T-cell (primary cell): Measurements from ENCODE around the gene KRTAP4-6. TPM values are rescaled to one million over a fixed set of nuclear protein-coding genes. Genes with fewer than 3 reads are reported as not detected.
"Not testable (repeated sequence)": the region's sequence is repeated elsewhere in the genome, so short reads cannot be mapped to it uniquely, and the experiment has no call there.

Experiments used
- ATAC-seq, 4 experiments: fragments of 200-7000 bp in 3 of 4; fragments of 150-1000 bp in 1 of 4; cut with Tn5 transposase; replicated peaks in 1 of 4; 1 replicate in 3 of 4; 2 replicates in 1 of 4; pipeline ENCODE4 v1.10.0; 2021; ENCODE audit warnings: moderate library complexity in 3 of 4, mild to moderate bottlenecking in 2 of 4, moderate number of reproducible peaks in 1 of 4
- CTCF ChIA-PET, 2 donors: fragments of 300-600 bp; sonication (Branson Sonifier 250); formaldehyde crosslinking; loops; one replicate each; lab custom pipeline; 2022; ENCODE audit warnings: antibody characterized with exemption in 2 of 2; lab: Charles Lee
- POLR2A ChIA-PET, 2 donors: fragments of 300-600 bp; sonication (Branson Sonifier 250); formaldehyde crosslinking; loops; one replicate each; lab custom pipeline; 2022; ENCODE audit warnings: antibody characterized with exemption in 2 of 2; lab: Charles Lee
- DNase-seq, 35 experiments: peaks; one replicate each; pipeline versions ENCODE4 v3.0.0 to v3.0.0-alpha.2; 2013 to 2023
- H3K27ac ChIP-seq: one replicate; pipeline ENCODE4 v1.5.1; 2013; ENCODE audit warnings: low read length
- H3K27me3 ChIP-seq, 2 experiments: replicated peaks in 1 of 2; 1 replicate in 1 of 2; 2 replicates in 1 of 2; pipeline versions ENCODE4 v1.6.1 to v1.7.0; 2013; ENCODE audit warnings: low read length in 1 of 2, mixed read lengths in 1 of 2; ENCODE audit not compliant: control insufficient read depth in 2 of 2, insufficient read depth in 2 of 2; ENCODE audit errors: extremely low read depth in 1 of 2
- H3K36me3 ChIP-seq, 2 donors: 1 replicate in 1 of 2; 2 replicates in 1 of 2; pipeline versions ENCODE4 v1.6.1 to v1.7.0; 2013; ENCODE audit warnings: low read length in 1 of 2; ENCODE audit not compliant: control insufficient read depth in 2 of 2, insufficient read depth in 1 of 2; ENCODE audit errors: extremely low read depth in 1 of 2
- H3K4me1 ChIP-seq, 2 experiments: 1 replicate in 1 of 2; 2 replicates in 1 of 2; pipeline versions ENCODE4 v1.6.1 to v1.7.0; 2013; ENCODE audit warnings: low read length in 2 of 2, mixed read lengths in 1 of 2; ENCODE audit not compliant: insufficient read depth in 2 of 2, control insufficient read depth in 1 of 2; ENCODE audit errors: extremely low read depth in 1 of 2
- H3K4me3 ChIP-seq, 2 donors: 1 replicate in 1 of 2; 2 replicates in 1 of 2; pipeline versions ENCODE4 v1.5.1 to v1.7.0; 2013; ENCODE audit warnings: mild to moderate bottlenecking in 2 of 2, low read length in 1 of 2, moderate library complexity in 1 of 2; ENCODE audit not compliant: control insufficient read depth in 1 of 2; ENCODE audit errors: extremely low read depth in 1 of 2
- H3K9me3 ChIP-seq: 2 replicates; pipeline ENCODE4 v1.7.0; 2013
- H3K27ac Mint-ChIP-seq, 2 donors: one replicate each; pipeline ENCODE4 v1.8.0; 2020 to 2021; ENCODE audit warnings: mild to moderate bottlenecking in 2 of 2, mixed read lengths in 2 of 2
- H3K27me3 Mint-ChIP-seq, 2 donors: one replicate each; pipeline ENCODE4 v1.8.0; 2021 to 2022; ENCODE audit warnings: mixed read lengths in 2 of 2
- H3K36me3 Mint-ChIP-seq: one replicate; pipeline ENCODE4 v1.8.0; 2021; ENCODE audit warnings: mixed read lengths
- H3K4me1 Mint-ChIP-seq, 3 donors: one replicate each; pipeline ENCODE4 v1.8.0; 2020 to 2022; ENCODE audit warnings: mixed read lengths in 3 of 3, mild to moderate bottlenecking in 1 of 3
- H3K4me3 Mint-ChIP-seq, 3 donors: one replicate each; pipeline ENCODE4 v1.8.0; 2020 to 2022; ENCODE audit warnings: mild to moderate bottlenecking in 3 of 3, mixed read lengths in 3 of 3, moderate library complexity in 3 of 3
- H3K9me3 Mint-ChIP-seq, 3 donors: one replicate each; pipeline ENCODE4 v1.8.0; 2020 to 2022; ENCODE audit warnings: mixed read lengths in 3 of 3
- WGBS: methylation state at CpG from one replicate; pipeline ENCODE4 v1.1.5; 2013; ENCODE audit warnings: missing lambda C conversion rate; ENCODE audit not compliant: insufficient coverage; 5-methylcytosine and 5-hydroxymethylcytosine counted together
- total RNA-seq, 35 experiments: library from RNA in 6 of 35; stranded (reverse) in 6 of 35; fragments of 120-200 nt in 1 of 35; gene quantifications; one replicate each; pipeline versions ENCODE4 v1.2.1 to v1.2.4 and lab custom pipeline; 2013 to 2026

KRTAP4-6 gene
- total RNA-seq (not detected), total RNA-seq (lab: John Stamatoyannopoulos, UW) (0 to 0.06 (median 0) reads per million in 29 experiments)
- not detected for total RNA-seq (2013)

DNA sequence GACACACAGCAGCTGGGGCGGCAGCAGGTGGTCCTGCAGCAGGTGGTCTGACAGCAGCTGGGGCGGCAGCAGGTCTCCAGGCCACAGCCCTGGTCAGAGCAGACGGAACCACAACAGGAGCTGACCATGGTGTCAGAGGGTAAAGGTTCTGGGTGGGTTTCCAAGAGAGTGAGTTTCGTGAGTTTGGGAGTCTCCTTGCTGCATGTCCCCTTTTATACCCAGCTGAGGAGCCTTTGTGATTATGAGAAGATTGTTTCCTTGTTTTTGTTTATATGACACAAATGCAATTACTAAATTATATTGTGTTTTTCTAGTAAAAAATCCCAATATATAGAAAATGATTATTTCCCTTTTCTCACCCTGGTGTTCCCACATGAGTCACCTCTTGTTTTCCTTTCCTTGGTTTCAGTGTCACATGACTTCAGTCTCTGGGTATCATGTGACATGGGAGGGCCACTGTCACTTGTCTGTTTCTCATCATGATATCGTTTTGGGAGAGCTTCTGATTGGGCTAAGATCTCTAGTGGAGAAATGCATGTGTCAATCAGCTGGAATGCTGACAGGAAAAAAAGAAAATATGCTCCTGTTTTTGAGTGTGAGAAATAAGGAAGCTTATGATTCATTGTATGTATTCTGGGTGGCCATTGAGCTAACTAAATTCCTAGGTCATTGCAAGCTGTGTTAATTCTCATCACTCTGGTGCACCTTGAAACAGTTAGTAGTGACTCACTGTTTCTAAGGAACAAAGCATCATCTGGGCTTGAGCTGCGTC lies at the start of gene KRTAP4-6:
Gene KRTAP4-6, minus strand, starts transcription at position 185 of the 772 bp plus-strand sequence. Its CDS starts 57 bp downstream, at position 128.
- no peaks in the 10 kb centered on the region for H3K4me1 Mint-ChIP-seq
- H3K27me3 ChIP-seq, result peaks cover 0 to 4% of the 10 kb centered on the region in 2 experiments
- H3K4me3 ChIP-seq, result peak within 1 kb of the TSS in 1 of 2 donors; percentile 3
- ChIA-PET POLR2A (no interaction called here), CTCF (no interaction called here)
- no peaks in the 10 kb centered on the region for H3K9me3 ChIP-seq
- no peaks in the 10 kb centered on the region for H3K4me1 ChIP-seq
- H3K4me3 Mint-ChIP-seq, result no peak within 1 kb of the TSS
- H3K27ac Mint-ChIP-seq, result no peak within 1 kb of the TSS
- 74% methylated on average over 2 of the region's 6 CpGs for WGBS
- peaks cover 0 to 3% of the 10 kb centered on the region in 2 donors for H3K27me3 Mint-ChIP-seq
- H3K27ac ChIP-seq, result no peak within 1 kb of the TSS
- H3K9me3 Mint-ChIP-seq, result peaks cover 27 to 34% (median 28%) of the 10 kb centered on the region in 3 donors
- DNase-seq, result no peak
- peaks cover 12% of the 10 kb centered on the region for H3K36me3 Mint-ChIP-seq
- no peaks in the 10 kb centered on the region for H3K36me3 ChIP-seq
- ATAC-seq, result no peak

DNA sequence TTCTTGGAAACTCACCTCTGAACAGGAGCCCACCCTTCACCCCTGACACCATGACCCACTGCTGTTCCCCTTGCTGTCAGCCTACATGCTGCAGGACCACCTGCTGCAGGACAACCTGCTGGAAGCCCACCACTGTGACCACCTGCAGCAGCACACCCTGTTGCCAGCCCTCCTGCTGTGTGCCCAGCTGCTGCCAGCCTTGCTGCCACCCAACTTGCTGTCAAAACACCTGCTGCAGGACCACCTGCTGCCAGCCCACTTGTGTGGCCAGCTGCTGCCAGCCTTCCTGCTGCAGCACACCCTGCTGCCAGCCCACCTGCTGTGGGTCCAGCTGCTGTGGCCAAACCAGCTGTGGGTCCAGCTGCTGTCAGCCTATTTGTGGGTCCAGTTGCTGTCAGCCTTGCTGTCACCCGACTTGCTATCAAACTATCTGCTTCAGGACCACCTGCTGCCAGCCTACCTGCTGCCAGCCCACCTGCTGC lies 49.5 kb upstream of the KRTAP4-6 start, which contains the start of gene KRTAP9-1:
Gene KRTAP9-1, plus strand, starts transcription at position 51 of the 482 bp plus-strand sequence. Its CDS starts 0 bp downstream, at position 51.
- H3K36me3 Mint-ChIP-seq, H3K9me3 Mint-ChIP-seq, H3K27ac ChIP-seq, H3K4me1 Mint-ChIP-seq, H3K4me3 Mint-ChIP-seq, H3K4me1 ChIP-seq, H3K9me3 ChIP-seq, H3K4me3 ChIP-seq, H3K36me3 ChIP-seq, ATAC-seq, POLR2A ChIA-PET, DNase-seq, H3K27ac Mint-ChIP-seq, CTCF ChIA-PET: not testable (repeated sequence)
- peaks cover 2 to 10% of the 10 kb centered on the region in 2 experiments for H3K27me3 ChIP-seq
- peaks cover 19 to 29% of the 10 kb centered on the region in 2 donors for H3K27me3 Mint-ChIP-seq
- 40% methylated on average over 1 of the region's 1 CpG for WGBS

DNA sequence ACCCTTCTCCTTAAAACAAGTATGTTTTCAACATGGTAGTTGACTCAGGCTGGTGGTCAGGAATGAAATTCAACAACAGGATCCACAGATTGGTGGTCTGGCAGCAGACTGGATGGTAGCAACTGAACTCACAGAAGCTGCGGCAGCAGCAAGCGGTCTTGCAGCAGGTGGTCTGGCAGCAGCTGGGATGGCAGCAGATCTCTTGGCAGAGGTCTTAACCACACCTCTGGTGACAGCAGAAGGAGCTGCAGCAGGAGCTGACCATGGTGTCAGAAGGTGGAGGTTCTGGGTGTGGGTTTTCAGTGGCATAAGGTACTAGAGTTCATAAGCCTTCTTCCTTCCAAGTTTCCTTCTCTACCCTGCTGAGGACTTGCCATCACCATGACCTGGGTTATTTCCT lies 46.5 kb upstream of the KRTAP4-6 start:
- no peaks in the 10 kb centered on the region for H3K36me3 ChIP-seq
- Mint-ChIP-seq H3K4me3 (no peak overlapping the region), H3K27ac (no peak overlapping the region), H3K36me3 (no peaks in the 10 kb centered on the region), H3K9me3 (no peaks in the 10 kb centered on the region), H3K27me3 (peaks cover 19 to 34% of the 10 kb centered on the region in 2 donors), H3K4me1 (peaks cover 0 to 8% (median 0%) of the 10 kb centered on the region in 3 donors)
- H3K4me1 ChIP-seq, result no peaks in the 10 kb centered on the region
- DNase-seq (no peak), ATAC-seq (no peak)
- no peak overlapping the region for H3K4me3 ChIP-seq
- H3K27me3 ChIP-seq, result peaks cover 2 to 10% of the 10 kb centered on the region in 2 experiments
- 83% methylated on average over 2 of the region's 2 CpGs for whole genome bisulfite sequencing
- H3K9me3 ChIP-seq, result no peaks in the 10 kb centered on the region
- no peak overlapping the region for H3K27ac ChIP-seq
- ChIA-PET CTCF (no interaction called here), POLR2A (no interaction called here)

DNA sequence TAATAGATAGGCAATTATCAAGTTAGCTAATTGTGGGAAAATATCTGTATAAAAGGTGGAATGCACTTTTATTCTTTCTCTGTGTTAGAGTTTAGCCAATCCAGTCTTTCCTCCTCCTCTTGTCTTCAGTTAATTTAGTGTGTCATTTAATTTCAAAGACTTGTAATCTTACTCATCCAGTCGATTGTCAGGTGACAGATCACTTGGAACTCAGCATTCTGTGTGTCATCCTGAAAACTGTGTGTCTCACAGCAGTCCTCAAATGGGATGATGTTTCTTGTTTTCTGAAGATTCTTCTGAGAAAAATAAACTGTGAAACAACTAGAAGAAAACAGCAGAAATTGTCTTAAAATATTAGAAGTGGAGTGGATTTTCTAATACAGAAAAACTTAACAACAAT lies 44.7 kb upstream of the KRTAP4-6 start:
- H3K4me1 Mint-ChIP-seq, result peaks cover 0 to 1% (median 0%) of the 10 kb centered on the region in 3 donors
- H3K27me3 ChIP-seq, result peaks cover 2 to 5% of the 10 kb centered on the region in 2 experiments
- no peak overlapping the region for H3K27ac Mint-ChIP-seq
- H3K9me3 ChIP-seq, result no peaks in the 10 kb centered on the region
- H3K27ac ChIP-seq, result no peak overlapping the region
- no peaks in the 10 kb centered on the region for H3K9me3 Mint-ChIP-seq
- ChIA-PET POLR2A (no interaction called here), CTCF (no interaction called here)
- H3K36me3 Mint-ChIP-seq, result no peaks in the 10 kb centered on the region
- WGBS, result no CpG with 5 or more reads among the region's 1 CpG
- H3K27me3 Mint-ChIP-seq, result peaks cover 8 to 19% of the 10 kb centered on the region in 2 donors
- no peak overlapping the region for H3K4me3 Mint-ChIP-seq
- H3K36me3 ChIP-seq, result no peaks in the 10 kb centered on the region
- H3K4me1 ChIP-seq, result no peaks in the 10 kb centered on the region
- no peak for ATAC-seq
- H3K4me3 ChIP-seq, result no peak overlapping the region
- no peak for DNase-seq

DNA sequence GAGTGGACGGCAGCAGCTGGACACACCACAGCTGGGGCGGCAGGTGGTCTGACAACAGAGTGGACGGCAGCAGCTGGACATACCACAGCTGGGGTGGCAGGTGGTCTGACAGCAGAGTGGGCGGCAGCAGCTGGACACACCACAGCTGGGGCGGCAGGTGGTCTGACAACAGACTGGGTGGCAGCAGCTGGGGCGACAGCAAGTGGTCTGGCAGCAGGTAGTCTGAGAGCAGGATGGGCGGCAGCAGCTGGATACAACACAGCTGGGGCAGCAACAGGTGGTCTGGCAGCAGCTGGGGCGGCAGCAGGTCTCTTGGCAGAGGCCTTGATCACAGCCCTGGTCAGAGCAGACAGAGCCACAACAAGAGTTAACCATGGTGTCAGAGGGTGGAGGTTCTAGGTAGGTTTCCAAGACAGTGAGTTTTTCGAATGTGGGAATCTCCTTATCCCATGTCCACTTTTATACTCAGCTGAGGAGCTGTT lies 44.2 kb upstream of the KRTAP4-6 start, which contains the start of gene KRTAP4-1:
Gene KRTAP4-1, minus strand, starts transcription at position 432 of the 482 bp plus-strand sequence. Its CDS starts 57 bp downstream, at position 375.
- ATAC-seq (no peak), DNase-seq (no peak)
- 83% methylated on average over 7 of the region's 9 CpGs for WGBS
- H3K9me3 ChIP-seq, result no peaks in the 10 kb centered on the region
- no peaks in the 10 kb centered on the region for H3K4me1 ChIP-seq
- no peak within 1 kb of the TSS for H3K4me3 Mint-ChIP-seq
- no peaks in the 10 kb centered on the region for H3K36me3 ChIP-seq
- H3K27me3 ChIP-seq, result peaks cover 2 to 3% of the 10 kb centered on the region in 2 experiments
- no peaks in the 10 kb centered on the region for H3K4me1 Mint-ChIP-seq
- ChIA-PET POLR2A (no interaction called here), CTCF (no interaction called here)
- H3K4me3 ChIP-seq, result no peak within 1 kb of the TSS
- H3K9me3 Mint-ChIP-seq, result no peaks in the 10 kb centered on the region
- no peak within 1 kb of the TSS for H3K27ac ChIP-seq
- H3K27me3 Mint-ChIP-seq, result peaks cover 8 to 17% of the 10 kb centered on the region in 2 donors
- H3K27ac Mint-ChIP-seq, result peak within 1 kb of the TSS in 1 of 2 donors; percentile 28
- H3K36me3 Mint-ChIP-seq, result no peaks in the 10 kb centered on the region

DNA sequence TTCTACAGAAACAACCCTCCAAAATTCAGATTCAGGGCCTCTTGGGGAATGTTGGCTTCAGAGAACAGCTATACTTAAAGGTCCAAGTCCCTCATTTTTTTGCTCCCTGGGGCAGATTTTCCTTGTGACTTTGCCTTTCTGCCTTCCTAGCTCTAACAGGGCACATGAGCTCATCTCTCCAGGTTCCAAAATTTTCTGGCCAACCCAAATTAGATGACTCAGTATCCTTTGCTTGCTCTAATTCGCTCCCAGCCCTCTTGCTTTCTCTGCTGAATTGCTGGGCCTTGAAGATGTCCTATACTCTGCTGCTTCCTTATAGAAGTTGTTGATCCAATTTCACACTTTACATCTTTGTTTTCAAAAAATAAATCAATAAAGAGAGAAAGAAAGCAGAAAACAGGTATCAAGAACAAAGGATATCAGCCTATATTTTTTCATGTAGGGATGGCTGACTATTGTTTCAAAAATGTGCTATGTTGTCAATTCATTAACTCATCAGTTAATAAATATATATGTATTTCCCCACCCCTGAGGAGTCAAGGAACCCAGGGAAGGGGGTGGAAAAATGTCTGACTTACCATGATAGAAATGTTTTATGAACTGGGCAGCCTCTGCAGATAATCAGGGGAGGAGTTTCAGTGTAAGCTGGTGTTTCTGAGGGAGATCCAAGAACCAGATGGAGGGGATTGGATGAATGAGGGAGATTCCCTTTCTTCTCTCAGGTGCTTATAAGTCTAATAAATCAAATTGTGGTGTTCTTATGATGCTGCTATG lies 38.7 kb upstream of the KRTAP4-6 start:
- Mint-ChIP-seq H3K36me3 (no peaks in the 10 kb centered on the region), H3K27ac (no peak overlapping the region), H3K27me3 (peaks cover 0 to under 1% of the 10 kb centered on the region in 2 donors), H3K4me3 (no peak overlapping the region), H3K4me1 (peaks cover 0 to 3% (median 0%) of the 10 kb centered on the region in 3 donors), H3K9me3 (no peaks in the 10 kb centered on the region)
- Histone ChIP-seq H3K9me3 (no peaks in the 10 kb centered on the region), H3K4me3 (no peak overlapping the region), H3K27me3 (peaks cover 0 to 4% of the 10 kb centered on the region in 2 experiments), H3K4me1 (no peaks in the 10 kb centered on the region), H3K36me3 (no peaks in the 10 kb centered on the region), H3K27ac (no peak overlapping the region)
- 86% methylated on average over 1 of the region's 1 CpG for WGBS
- ChIA-PET CTCF (no interaction called here), POLR2A (no interaction called here)
- ATAC-seq, result no peak
- DNase-seq, result no peak
